ENCODE measurements around the gene CALCOCO1.

Gene CALCOCO1

DNA sequence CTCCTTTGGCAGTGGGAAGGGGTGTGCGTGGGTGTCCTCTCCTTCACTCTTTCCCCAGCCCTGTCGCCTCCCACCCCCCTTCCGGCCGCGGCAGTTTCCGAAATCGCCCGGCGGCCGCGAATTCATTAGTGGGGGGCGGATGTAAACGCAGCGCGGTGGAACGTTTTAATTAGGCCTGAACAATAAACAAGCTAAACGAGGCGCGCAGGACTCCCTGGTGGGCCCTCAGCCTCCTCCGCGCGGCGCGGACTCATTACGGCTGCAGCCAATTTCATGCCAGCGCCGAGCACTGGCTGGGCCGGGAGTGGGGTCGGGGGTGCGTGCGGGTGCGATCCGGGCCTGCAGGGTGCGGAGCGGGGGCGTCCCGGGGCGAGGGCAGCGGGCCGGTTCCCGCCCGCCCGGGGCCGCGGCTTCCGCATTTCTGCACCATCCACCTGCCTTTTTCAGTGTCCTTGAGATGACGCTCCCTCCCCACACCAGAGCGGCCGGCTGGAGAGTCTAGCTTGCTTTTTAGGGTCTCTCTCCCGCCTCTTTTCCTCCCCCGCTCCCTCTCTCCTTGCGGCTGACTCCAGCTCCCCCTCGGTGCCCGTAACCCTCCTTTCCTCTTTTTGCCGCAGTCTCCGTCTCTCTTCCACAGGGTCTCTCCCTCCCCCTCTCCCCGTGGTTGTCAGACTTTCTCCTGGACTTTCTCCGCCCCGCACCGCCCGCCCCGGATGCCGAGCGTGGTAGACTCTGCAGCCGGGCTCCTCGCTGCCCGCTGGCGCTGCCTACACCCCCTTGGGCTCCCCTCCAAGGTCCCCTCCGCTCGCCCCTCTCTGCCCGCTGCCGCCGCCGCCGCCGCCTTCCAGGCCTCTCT lies 24.3 kb upstream of the CALCOCO1 start, which contains the start of gene CISTR:
TSS of gene CISTR (minus strand) at position 644 of the 856 bp plus-strand sequence.
- DNase-seq = no peak

DNA sequence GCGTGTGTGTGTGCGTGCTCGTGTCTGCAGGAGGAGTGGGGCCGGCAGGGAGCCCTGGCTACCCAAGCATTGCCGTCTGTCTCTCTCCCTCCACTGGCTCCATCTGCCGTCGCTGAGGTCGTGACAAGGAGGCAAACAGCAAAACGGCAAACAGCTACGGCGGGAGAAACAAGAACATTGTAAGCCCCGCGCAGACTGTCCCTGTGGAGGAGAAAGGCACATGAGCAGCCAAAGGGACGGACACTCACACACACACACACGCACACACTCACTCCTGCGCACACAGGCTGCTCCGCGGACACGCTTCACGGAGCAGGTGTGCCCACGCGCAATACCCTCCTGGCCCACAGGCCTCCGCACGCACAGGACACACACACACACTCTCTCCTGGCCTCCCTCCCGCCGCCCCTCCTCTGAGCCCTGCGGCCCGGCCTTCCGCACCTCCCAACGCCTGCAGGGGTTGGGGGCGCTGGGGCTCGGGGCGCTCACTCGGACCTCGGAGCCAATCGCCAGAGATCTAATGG lies 23.6 kb upstream of the CALCOCO1 start:
- DNase-seq = no peak

- DNase-seq = no peak
Observed at GRCh38 chr12:53749986-53750811, 22.9 kb upstream of the CALCOCO1 start.

DNA sequence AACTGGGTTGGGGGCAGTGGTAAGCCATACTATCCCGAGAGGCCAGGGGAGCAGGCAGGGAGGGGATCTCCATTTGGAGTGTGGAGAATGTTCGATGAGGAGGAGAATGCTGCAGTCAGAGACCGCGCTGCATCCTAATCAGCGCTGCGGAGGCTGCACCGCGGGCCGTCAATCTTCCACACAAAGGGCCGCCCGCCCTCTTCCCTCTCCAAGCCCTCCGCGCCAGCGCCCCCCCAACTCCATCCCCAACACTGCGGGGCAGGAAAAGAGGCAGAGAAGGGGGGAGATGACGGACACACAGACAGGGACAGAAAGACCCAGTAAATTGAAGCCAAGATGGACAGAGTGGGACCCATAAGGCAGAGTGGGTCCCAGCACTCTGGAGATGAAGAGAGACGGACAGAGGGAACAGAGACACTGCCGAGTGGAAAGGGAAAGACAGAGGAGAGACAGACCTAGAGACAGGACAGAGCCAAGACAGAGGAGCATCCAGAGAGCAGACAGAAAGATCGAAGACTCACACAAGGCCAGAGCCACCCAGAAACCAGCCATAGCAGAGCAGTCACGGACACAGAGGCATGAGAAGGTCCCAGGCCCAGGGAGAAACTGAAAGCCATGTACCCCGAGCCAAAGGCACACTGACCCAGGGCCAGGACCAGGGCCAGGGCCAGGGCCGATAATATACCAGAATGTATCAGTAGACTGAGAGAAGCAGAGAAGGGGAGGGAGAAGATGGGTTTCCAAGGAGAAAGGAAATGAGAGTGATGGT lies 21.0 kb upstream of the CALCOCO1 start:
- no peak for DNase-seq

- DNase-seq = no peak
Observed at GRCh38 chr12:53747095-53747494, 19.8 kb upstream of the CALCOCO1 start.

DNA sequence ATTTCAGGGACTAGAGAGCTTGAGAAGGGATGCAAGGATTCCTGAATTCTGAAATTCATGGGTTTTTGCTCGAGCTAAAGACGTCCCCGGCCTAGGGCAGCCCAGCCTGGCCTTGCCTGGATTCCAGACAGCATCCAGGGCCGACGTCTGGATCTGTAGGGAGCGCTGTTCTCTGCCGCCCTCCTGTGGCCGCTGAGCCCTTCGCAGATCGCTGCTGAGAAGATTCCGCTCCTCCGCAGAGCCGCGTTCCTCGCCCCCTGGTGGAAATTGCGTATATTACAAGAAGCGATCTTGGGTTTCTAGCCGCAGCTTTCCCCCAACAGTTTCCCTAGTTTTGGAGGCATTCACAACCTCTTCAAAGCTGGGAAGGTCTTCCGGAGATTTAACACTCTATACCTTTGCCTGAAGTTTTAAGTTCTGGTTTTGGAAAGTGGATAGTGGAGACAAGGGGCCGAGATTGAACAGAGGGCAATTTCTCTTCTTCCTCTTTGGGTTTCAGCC lies 19.4 kb upstream of the CALCOCO1 start:
- DNase-seq = peak; percentile 86

DNA sequence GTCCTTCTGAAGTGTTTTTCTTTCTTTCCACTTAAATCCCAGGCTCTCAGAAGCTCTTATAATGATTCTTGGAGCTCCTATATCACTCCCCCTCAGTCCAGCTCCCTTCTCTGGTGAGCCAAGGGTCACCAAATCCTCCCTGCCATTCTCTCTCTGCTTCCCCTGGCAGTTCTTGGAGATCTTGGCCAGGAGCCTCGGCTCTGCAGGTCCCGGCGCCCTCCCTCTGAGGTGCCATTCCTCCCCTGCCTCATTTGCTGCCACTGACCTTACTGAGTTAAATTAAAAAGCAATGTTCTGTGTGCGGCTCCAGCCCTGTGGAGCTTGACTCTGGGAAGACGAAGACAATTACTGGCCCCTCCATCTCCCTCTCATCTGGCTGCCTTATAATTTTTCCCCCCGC lies 17.5 kb upstream of the CALCOCO1 start:
- no peak for DNase-seq

- no peak for DNase-seq
Observed at GRCh38 chr12:53744130-53744441, 16.8 kb upstream of the CALCOCO1 start.

DNA sequence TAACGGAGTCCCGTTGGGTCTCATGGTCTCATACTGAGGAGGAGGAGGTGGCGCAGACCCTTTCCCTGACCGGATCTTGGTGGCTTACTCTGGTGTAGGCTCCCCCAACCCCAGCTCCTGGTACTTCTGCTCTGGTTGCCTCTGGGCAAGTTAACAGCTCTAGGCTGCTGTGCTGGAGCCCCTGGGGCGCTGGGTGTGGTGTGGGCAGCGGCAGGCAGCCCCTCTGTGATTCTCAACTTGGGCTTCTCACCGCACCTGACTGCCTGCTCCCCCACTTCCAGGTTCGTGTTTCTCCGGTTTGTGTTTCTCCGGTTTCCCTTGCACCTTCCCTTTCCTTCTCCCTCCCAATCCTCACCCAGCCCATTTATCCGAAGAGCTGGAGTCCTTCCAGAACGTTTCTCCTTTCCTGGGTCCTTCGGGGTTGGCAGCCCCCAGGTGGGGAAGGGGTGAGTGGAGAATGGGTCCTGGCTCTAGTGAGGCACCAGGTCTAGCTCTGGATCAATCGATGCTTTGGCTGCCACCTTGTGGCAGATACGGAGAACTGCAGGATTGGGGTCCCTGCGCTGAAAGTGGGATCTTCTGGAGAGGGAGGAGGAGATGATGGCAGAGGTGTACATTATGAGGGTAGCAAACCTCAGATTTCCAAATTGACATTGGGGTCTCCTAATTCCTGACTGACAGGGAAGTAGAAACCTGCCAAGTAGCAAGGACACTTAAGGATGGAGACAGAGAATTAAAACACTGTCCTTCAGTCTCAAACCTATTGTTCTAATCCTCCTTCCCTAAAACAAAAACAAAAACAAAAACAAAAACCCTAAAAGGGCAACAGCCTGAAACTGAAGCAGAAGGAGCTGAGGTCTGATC lies 16.2 kb upstream of the CALCOCO1 start:
- peak; percentile 50 for DNase-seq

- DNase-seq = no peak
Observed at GRCh38 chr12:53740130-53740491, 12.9 kb upstream of the CALCOCO1 start.

DNA sequence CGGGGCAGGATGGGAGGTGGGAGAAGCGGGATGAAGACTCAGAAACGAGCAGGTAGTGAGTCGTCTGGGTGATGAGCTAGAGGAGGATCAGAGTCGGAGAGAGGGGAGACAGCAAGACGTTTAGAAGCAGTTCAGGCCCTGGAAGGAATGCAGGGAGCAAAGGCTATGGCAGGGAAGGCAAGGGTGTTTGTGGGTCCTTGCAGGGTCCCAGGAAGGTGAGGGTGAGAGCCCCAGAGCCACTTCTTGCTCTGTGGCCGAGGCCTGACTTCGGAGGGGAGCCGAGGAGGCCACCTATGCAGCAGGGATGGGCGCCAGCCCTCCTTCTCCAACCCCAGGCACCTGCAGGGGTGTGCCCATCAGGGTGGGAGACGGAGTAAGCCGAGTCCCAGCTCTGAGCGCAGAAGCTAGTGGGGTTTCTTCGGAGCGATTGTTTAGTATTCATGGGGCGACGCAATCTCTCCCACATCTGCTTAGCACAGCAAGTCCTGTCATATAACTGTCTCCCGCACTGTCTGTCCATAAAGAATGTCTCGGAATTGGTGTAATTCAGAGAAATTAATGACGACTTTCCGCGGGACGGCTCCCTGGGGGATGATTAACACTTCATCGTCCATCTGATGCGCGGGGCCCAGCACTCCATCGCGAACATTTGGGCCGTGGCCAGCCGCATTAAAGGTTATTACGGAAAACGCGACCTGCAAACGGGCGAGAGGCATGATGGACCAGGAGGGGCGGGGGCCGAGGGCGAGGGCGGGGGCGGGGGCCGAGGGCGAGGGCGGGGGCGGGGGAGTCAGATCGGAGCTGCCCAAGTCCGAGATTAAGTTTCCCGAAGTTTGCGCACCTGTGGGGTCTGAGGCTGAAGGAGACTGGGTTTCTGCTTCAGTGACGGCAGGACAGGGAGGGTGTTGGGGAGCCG lies 12.2 kb upstream of the CALCOCO1 start:
- DNase-seq = peak; percentile 51

GRCh38 chr12:53738406-53739213 lies 11.4 kb upstream of the CALCOCO1 start:
- no peak for DNase-seq

GRCh38 chr12:53737951-53738405 lies 10.7 kb upstream of the CALCOCO1 start:
- DNase-seq = no peak

GRCh38 chr12:53737093-53737808 lies 10.0 kb upstream of the CALCOCO1 start:
- DNase-seq = no peak

- no peak for DNase-seq
Observed at GRCh38 chr12:53736592-53736991, 9.3 kb upstream of the CALCOCO1 start.

GRCh38 chr12:53735556-53735955 lies 8.3 kb upstream of the CALCOCO1 start:
- DNase-seq = no peak

GRCh38 chr12:53734425-53734824 lies 7.2 kb upstream of the CALCOCO1 start:
- no peak for DNase-seq

DNA sequence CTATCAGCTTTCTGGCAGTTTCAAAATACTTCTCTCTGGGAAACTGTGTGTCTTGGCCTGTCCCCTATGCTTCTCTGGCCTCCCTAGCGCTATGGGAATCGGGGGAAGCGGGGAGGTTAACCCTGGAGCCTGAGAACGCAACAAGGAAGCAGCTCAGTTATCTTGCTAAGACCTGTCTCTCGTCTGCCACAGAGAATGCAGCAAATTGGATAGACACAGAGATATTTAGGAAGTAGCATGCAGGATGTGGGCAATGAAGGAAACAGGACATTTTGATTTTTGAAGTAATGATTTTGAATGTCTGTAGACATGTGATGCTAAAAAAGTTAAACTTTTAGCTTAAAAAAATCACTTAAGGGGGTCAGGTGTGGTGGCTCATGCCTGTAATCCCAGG lies 6.6 kb upstream of the CALCOCO1 start:
- no peak for DNase-seq

Data from fibroblast of skin of right biceps (primary cell).